Measurements from ENCODE around the gene LMO2.

The LMO2 gene

DNA sequence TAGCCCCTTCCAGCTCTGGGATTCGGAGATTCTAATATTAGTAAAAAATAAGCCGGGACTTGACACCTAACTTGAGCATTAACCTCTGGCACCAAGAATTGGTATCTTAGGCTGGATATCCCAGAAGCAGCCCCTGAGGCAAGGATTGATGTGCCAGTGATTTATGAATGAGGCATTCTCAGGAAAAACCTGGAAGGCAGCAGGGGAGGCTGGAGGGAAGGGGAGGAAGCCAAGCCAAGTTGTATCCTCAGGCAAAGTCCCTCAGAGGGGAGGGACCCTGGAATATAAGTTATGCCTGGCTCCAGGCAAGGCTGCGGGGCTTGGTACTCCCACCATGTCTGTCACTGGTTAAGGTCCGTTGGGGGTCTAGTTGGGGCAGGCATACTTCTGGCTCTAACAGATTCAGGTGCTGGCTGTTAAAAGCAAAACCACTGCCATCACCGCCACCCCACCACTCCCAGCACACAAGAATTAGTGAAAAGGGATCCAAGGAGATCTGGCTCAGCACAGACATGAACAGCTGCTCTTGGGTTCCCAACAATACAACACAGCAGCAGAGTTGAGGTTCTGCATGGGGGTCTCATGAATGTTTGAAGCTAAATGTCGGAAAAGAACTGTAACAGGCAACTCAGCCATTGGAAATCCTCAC is 29.8 kb downstream of the LMO2 start:
- Histone ChIP-seq H3K36me3 (replicated peaks) (no peaks in the 10 kb centered on the region), H3K4me3 (ENCODE audit: low read depth, low read length) (no peak overlapping the region), H3K27me3 (replicated peaks) (no peaks in the 10 kb centered on the region), H3K27ac (no peak overlapping the region)
- DNase-seq = no peak
- in situ Hi-C loops (cut with HindIII; ENCODE audit: low pct_ligation_motif_present, low sequenced_read_pairs) = no loop called here
- TF ChIP-seq, protein P1, sequence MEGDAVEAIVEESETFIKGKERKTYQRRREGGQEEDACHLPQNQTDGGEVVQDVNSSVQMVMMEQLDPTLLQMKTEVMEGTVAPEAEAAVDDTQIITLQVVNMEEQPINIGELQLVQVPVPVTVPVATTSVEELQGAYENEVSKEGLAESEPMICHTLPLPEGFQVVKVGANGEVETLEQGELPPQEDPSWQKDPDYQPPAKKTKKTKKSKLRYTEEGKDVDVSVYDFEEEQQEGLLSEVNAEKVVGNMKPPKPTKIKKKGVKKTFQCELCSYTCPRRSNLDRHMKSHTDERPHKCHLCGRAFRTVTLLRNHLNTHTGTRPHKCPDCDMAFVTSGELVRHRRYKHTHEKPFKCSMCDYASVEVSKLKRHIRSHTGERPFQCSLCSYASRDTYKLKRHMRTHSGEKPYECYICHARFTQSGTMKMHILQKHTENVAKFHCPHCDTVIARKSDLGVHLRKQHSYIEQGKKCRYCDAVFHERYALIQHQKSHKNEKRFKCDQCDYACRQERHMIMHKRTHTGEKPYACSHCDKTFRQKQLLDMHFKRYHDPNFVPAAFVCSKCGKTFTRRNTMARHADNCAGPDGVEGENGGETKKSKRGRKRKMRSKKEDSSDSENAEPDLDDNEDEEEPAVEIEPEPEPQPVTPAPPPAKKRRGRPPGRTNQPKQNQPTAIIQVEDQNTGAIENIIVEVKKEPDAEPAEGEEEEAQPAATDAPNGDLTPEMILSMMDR (IDR thresholded peaks at IDR 0.05; ENCODE audit: low read depth, low read length, missing control alignments) = no peak

DNA sequence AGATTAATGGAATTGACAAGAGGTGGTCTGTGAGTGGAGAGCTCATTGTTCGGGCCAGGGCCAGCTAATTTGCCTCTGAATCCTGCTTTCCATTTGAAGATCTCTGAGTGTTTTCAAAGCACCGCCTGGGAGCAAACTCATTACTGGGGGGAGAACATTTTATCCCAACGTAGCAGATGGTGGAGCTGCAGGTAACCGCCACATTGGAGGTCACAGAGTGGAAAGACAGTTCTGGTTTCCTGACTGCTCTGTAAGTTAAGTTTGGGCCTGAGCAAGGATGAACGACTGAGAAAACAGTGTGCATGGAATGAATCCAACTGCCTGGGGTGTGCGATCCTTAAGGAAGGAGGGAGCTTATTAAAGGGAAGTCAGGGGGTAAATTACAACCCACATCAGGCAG is 30.5 kb downstream of the LMO2 start:
- in situ Hi-C loops (cut with HindIII; ENCODE audit: low pct_ligation_motif_present, low sequenced_read_pairs) = no loop called here
- DNase-seq = no peak
- H3K36me3 ChIP-seq (replicated peaks) = no peaks in the 10 kb centered on the region
- TF ChIP-seq, protein P1 (IDR thresholded peaks at IDR 0.05; ENCODE audit: low read depth, low read length, missing control alignments) = no peak
- H3K4me3 ChIP-seq (ENCODE audit: low read depth, low read length) = no peak overlapping the region
- no peak overlapping the region for H3K27ac ChIP-seq
- H3K27me3 ChIP-seq (replicated peaks) = no peaks in the 10 kb centered on the region

DNA sequence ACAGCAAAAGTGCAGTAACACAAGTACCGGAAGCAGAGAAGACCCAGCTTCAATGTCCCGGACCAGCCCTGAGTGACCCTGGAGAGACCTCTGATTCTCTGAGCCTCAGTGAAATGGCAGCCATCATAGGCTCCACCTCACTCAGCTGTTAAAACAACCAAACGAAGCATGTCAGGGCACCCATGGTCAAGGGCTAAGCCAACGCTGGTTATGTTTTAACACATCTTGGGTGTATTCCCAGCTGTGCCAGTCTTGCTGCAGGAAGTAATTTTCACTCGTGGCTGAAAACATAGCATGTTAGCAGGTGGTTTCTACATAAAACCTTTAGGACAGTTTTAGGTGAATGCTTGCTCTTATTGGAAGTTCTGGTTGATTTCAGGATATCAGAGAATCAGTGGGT is 30.9 kb downstream of the LMO2 start:
- Histone ChIP-seq H3K27ac (no peak overlapping the region), H3K4me3 (ENCODE audit: low read depth, low read length) (no peak overlapping the region), H3K36me3 (replicated peaks) (no peaks in the 10 kb centered on the region), H3K27me3 (replicated peaks) (no peaks in the 10 kb centered on the region)
- in situ Hi-C loops (cut with HindIII; ENCODE audit: low pct_ligation_motif_present, low sequenced_read_pairs) = no loop called here
- DNase-seq = no peak
- TF ChIP-seq, protein P1 (IDR thresholded peaks at IDR 0.05; ENCODE audit: low read depth, low read length, missing control alignments) = no peak

DNA sequence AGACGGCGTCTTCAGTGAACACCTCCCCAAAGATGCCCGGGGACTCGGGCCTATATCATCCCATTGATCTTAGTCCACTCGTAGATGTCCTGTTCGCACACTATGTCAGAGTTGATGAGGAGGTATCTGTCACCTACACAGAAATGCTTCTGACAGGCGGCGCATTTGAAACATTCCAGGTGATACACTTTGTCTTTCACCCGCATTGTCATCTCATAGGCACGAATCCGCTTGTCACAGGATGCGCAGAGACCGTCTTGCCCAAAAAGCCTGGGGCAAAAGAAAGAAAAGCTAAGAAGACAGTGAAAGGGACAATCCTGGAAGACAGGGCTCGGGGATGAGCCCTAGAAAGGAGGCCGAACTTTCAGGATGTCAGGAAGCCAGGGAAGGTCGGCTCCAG is 32.6 kb downstream of the LMO2 start:
- no peak overlapping the region for H3K27ac ChIP-seq
- H3K4me3 ChIP-seq (ENCODE audit: low read depth, low read length) = no peak overlapping the region
- no peaks in the 10 kb centered on the region for H3K27me3 ChIP-seq (replicated peaks)
- in situ Hi-C loops (cut with HindIII; ENCODE audit: low pct_ligation_motif_present, low sequenced_read_pairs) = loop anchor here (10.0 kb wide), 1 partner anchor 115 kb away; no protein-coding TSS in a partner anchor
- TF ChIP-seq, protein P1 (IDR thresholded peaks at IDR 0.05; ENCODE audit: low read depth, low read length, missing control alignments) = no peak
- DNase-seq = no peak
- no peaks in the 10 kb centered on the region for H3K36me3 ChIP-seq (replicated peaks)

DNA sequence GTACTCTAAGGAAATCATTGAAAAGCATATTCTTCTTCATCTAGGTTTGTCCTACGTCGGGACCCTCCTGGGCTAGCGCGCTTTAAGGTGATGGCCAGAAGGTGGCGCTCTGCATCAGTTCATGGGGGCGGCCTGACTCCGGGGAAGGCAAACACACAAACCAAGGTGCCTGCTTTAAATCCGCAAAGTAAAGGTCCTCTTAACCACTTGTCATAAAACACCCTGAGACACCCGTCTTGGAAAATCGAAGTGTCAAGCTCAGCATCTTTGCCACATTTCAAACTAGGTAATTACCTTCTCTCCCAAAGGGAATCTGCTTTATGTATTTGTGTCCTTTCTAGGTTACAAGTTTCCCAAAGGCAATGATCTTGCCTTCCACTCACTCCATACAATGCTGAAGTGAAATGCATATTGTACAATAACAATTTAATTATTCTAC is 33.9 kb downstream of the LMO2 start:
- in situ Hi-C loops (cut with HindIII; ENCODE audit: low pct_ligation_motif_present, low sequenced_read_pairs) = loop anchor here (10.0 kb wide), 1 partner anchor 117 kb away; no protein-coding TSS in a partner anchor
- H3K36me3 ChIP-seq (replicated peaks) = no peaks in the 10 kb centered on the region
- TF ChIP-seq, protein P1 (IDR thresholded peaks at IDR 0.05; ENCODE audit: low read depth, low read length, missing control alignments) = peak; percentile 95
- no peak overlapping the region for H3K4me3 ChIP-seq (ENCODE audit: low read depth, low read length)
- H3K27ac ChIP-seq = no peak overlapping the region
- H3K27me3 ChIP-seq (replicated peaks) = no peaks in the 10 kb centered on the region
- DNase-seq = peak; percentile 57

DNA sequence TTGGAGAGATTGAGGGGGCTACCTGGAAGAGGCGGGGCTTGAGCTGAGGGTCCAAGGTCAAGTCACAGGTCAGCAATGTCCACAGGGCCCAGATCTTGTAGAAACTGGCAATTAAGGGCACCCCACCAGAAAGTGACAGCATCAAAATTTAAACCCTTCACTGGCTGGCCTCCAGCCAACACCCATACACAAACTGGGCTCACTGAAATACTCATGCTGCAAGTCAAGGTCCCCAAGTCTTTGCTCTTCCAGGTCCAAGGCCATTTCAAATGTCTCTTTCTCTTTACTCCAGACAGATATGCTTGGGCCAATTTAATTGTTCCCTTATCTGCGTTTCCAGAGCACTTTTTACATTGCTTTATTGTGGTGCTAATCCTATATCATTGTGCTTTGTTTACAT is 36.4 kb downstream of the LMO2 start:
- Histone ChIP-seq H3K27me3 (replicated peaks) (no peaks in the 10 kb centered on the region), H3K4me3 (ENCODE audit: low read depth, low read length) (no peak overlapping the region), H3K27ac (no peak overlapping the region), H3K36me3 (replicated peaks) (no peaks in the 10 kb centered on the region)
- no peak for DNase-seq
- in situ Hi-C loops (cut with HindIII; ENCODE audit: low pct_ligation_motif_present, low sequenced_read_pairs) = loop anchor here (10.0 kb wide), 1 partner anchor 119 kb away; no protein-coding TSS in a partner anchor
- TF ChIP-seq, protein P1 (IDR thresholded peaks at IDR 0.05; ENCODE audit: low read depth, low read length, missing control alignments) = no peak

Measured in brain microvascular endothelial cell (primary cell).